AG09319 (cell line): ENCODE data around the gene UNC13A.

Experiments
- DNase-seq: peaks from one replicate; pipeline ENCODE4 v3.0.0-alpha.2; 2010; ENCODE audit warnings: low read depth; ENCODE audit errors: extremely low read depth
- TF ChIP-seq, protein P1 (sequence below): IDR thresholded peaks from 2 replicates; pipeline ENCODE4 v1.5.1; 2011; ENCODE audit warnings: low read depth, mild to moderate bottlenecking, inconsistent platforms, low read length, moderate library complexity

The UNC13A gene

GRCh38 chr19:17641181-17641580, 47.0 kb downstream of the UNC13A start:
- TF ChIP-seq, protein P1, sequence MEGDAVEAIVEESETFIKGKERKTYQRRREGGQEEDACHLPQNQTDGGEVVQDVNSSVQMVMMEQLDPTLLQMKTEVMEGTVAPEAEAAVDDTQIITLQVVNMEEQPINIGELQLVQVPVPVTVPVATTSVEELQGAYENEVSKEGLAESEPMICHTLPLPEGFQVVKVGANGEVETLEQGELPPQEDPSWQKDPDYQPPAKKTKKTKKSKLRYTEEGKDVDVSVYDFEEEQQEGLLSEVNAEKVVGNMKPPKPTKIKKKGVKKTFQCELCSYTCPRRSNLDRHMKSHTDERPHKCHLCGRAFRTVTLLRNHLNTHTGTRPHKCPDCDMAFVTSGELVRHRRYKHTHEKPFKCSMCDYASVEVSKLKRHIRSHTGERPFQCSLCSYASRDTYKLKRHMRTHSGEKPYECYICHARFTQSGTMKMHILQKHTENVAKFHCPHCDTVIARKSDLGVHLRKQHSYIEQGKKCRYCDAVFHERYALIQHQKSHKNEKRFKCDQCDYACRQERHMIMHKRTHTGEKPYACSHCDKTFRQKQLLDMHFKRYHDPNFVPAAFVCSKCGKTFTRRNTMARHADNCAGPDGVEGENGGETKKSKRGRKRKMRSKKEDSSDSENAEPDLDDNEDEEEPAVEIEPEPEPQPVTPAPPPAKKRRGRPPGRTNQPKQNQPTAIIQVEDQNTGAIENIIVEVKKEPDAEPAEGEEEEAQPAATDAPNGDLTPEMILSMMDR = no peak
- no peak for DNase-seq

DNA sequence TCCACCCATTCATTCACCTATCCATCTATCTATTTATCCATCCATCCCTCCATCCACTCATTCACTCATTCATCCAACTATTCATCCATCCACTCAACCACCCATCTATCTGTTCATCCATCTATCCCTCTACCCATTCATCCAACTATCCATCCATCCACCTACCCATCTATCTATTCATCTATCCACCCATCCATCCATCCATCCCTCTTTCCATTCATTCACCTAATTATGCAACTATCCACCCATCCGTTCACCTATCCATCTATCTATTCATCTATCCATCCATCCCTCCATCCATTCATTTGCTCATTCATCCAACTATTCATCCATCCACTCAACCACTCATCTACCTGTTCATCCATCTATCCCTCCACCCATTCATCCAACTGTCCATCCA, 54.5 kb downstream of the UNC13A start:
- TF ChIP-seq, protein P1 = no peak
- DNase-seq = no peak

DNA sequence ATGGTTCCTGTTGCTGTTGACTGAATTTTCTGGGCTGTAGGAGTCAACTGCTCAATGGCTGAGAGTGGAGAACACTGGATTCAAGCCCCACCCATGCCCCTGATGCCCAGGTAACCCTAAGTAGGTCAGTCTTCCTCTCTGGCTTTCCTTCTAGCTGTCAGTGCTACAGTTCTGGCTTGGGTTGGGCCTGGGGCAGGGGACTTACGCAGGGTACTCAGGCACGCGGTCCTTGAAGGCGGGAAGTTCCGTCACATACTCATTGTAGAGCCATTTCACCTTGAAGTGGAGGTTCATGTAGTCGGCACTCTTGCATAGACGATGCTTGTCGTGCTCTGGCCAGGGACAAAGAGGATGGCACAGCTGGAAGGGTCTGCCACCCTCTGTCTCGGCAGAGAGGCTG, 55.6 kb downstream of the UNC13A start:
- no peak for DNase-seq
- TF ChIP-seq, protein P1 = no peak

DNA sequence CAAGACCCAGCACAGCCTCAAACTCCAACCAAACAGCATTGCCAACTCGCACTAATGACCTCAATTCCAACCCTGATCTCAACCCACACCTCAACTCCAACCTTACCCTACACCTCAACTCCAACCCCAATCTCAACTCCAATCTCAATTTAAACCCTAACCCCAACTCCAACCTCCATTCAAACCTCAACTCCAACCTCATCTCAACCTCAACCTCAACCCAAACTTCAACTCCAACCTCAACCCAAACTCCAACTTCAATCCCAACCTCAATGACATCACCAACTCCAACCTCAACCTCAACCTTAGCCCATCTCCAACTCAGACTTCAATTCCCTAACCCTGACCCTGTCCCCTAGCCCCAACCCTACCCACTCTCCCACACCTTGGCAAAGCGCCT, 58.4 kb downstream of the UNC13A start:
- TF ChIP-seq, protein P1 = no peak
- DNase-seq = no peak

DNA sequence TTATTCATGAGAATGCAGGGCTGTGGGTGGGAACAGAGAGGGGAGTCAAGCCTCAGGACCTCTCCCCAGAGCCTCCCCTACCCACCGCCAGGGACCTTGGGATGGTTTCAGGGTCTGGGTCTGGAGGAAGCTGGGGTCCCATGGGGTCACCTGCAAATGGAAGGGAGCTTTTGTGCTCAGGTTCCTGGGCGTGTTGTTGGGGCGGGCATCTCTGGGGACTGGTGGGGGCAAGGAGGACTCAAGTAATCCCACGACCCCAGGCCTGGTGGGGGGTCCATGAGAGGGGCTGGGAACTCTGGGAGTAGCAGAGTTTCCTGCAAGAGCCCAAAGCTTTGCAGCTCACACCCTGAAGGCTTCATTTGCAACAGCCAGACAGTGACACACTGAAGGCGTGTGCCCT, 60.2 kb downstream of the UNC13A start:
- TF ChIP-seq, protein P1 = no peak
- no peak for DNase-seq

GRCh38 chr19:17627161-17627560, 61.0 kb downstream of the UNC13A start:
- no peak for DNase-seq
- TF ChIP-seq, protein P1 = no peak

DNA sequence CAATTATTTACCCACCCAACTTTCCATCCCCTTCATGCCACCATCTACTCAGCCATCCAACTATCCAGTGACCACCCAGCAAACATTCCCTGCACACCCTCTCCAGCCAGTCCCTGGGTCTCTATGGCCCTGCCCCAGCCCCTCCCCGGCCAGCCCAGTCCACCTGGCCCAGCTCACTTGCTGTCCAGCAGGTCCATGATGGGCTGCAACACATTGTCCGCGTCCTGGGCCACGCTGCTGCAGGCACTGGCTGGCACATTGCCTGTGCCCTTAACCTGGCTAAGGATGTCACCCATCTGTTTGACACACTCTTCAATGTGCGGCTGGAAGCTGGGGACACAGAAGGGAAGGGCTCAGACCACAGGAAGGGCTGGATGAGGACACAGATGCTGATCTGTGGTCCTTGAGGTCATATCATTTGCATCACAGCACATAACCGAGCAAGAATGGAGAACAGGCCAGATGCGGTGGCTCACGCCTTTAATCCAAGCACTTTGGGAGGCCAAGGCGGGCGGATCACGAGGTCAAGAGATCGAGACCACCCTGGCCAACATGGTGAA, 61.6 kb downstream of the UNC13A start:
- DNase-seq = no peak
- TF ChIP-seq, protein P1 = no peak
